ENCODE measurements around the gene INSC.

GRCh38 chr11:15157181-15157580 is 42.5 kb downstream of the INSC start:
- TF ChIP-seq CTCF (IDR thresholded peaks at IDR 0.05) (no peak), EP300 (IDR thresholded peaks at IDR 0.05) (no peak), POLR2A (IDR thresholded peaks at IDR 0.05) (no peak), POLR2AphosphoS5 (IDR thresholded peaks at IDR 0.05) (no peak)
